IMR-90 (cell line): ENCODE results near the gene RPS8. TPM values are rescaled to one million over a fixed set of nuclear protein-coding genes. Genes with fewer than 3 reads are reported as not detected.

ENCODE experiments used
- ATAC-seq: fragments of 200-7000 bp; cut with Tn5 transposase; 2 replicates; pipeline ENCODE4 v1.9.1; 2020; ENCODE audit warnings: low read depth, mild to moderate bottlenecking, moderate library complexity
- BruUV-seq: library from RNA; stranded (reverse); fragments of 400-500 nt; replicated peaks from 2 replicates; lab custom pipeline; 2021; lab: Mats Ljungman, UMichigan
- CTCF ChIA-PET: fragments of 300-600 bp; formaldehyde crosslinking; extraction: SDS; loops from one replicate; lab custom pipeline; 2021; ENCODE audit warnings: antibody characterized with exemption; lab: Yijun Ruan, JAX
- POLR2A ChIA-PET: fragments of 300-600 bp; sonication (Branson Sonifier 250); formaldehyde crosslinking; loops from one replicate; lab custom pipeline; 2022; ENCODE audit warnings: antibody characterized with exemption; ENCODE audit not compliant: unreplicated experiment; lab: Charles Lee
- DNase-seq: peaks from one replicate; pipeline ENCODE4 v3.0.0; 2013
- H2AFZ ChIP-seq: replicated peaks from 2 replicates; pipeline ENCODE3; 2013; ENCODE audit warnings: low read length, mild to moderate bottlenecking; ENCODE audit not compliant: poor library complexity
- H2AK5ac ChIP-seq: 2 replicates; pipeline ENCODE4 v1.6.1; 2013; ENCODE audit warnings: low read depth, low read length, inconsistent platforms
- H2AK9ac ChIP-seq: replicated peaks from 2 replicates; pipeline ENCODE3; 2013; ENCODE audit warnings: mild to moderate bottlenecking, low read depth, low read length, moderate library complexity; ENCODE audit not compliant: poor library complexity
- H2BK120ac ChIP-seq: 2 replicates; pipeline ENCODE4 v1.6.1; 2013; ENCODE audit warnings: low read depth, low read length, inconsistent platforms
- H2BK15ac ChIP-seq: 3 replicates; pipeline ENCODE4 v1.6.1; 2013; ENCODE audit warnings: low read depth, low read length, inconsistent platforms
- H2BK20ac ChIP-seq: 2 replicates; pipeline ENCODE4 v1.6.1; 2013; ENCODE audit warnings: low read depth, mild to moderate bottlenecking, inconsistent platforms, low read length, moderate library complexity
- H2BK5ac ChIP-seq: 2 replicates; pipeline ENCODE4 v1.6.1; 2013; ENCODE audit warnings: mild to moderate bottlenecking, low read depth, low read length, inconsistent platforms; ENCODE audit not compliant: poor library complexity, severe bottlenecking
- H3K14ac ChIP-seq: replicated peaks from 2 replicates; pipeline ENCODE4 v1.6.1; 2013; ENCODE audit warnings: low read depth, low read length, inconsistent platforms
- H3K18ac ChIP-seq: 2 replicates; pipeline ENCODE4 v1.6.1; 2013; ENCODE audit warnings: low read depth, low read length, control low read depth
- H3K23ac ChIP-seq: 2 replicates; pipeline ENCODE4 v1.6.1; 2013; ENCODE audit warnings: low read depth, low read length, inconsistent platforms
- H3K27ac ChIP-seq: 2 replicates; pipeline ENCODE4 v1.5.1; 2013; ENCODE audit warnings: mild to moderate bottlenecking, control low read depth, low read length; ENCODE audit not compliant: insufficient read depth
- H3K27me3 ChIP-seq: 2 replicates; pipeline ENCODE4 v1.6.1; 2013; ENCODE audit warnings: low read length; ENCODE audit not compliant: control insufficient read depth, insufficient read depth
- H3K36me3 ChIP-seq: 2 replicates; pipeline ENCODE4 v1.6.1; 2013; ENCODE audit warnings: low read length, mixed read lengths; ENCODE audit not compliant: control insufficient read depth, insufficient read depth
- H3K4ac ChIP-seq: 2 replicates; pipeline ENCODE4 v1.6.1; 2013; ENCODE audit warnings: low read depth, low read length, inconsistent platforms
- H3K4me1 ChIP-seq: 2 replicates; pipeline ENCODE4 v1.6.1; 2013; ENCODE audit warnings: low read length, mixed read lengths; ENCODE audit not compliant: control insufficient read depth, insufficient read depth
- H3K4me2 ChIP-seq: 2 replicates; pipeline ENCODE4 v1.6.1; 2013; ENCODE audit warnings: low read depth, mild to moderate bottlenecking, control low read depth, low read length, moderate library complexity
- H3K4me3 ChIP-seq: 2 replicates; pipeline ENCODE4 v1.5.1; 2013; ENCODE audit warnings: low read depth, mild to moderate bottlenecking, control low read depth, low read length, moderate library complexity; ENCODE audit not compliant: insufficient read depth
- H3K56ac ChIP-seq: 2 replicates; pipeline ENCODE4 v1.6.1; 2013; ENCODE audit warnings: low read length, inconsistent platforms; ENCODE audit not compliant: insufficient read depth; ENCODE audit errors: extremely low read depth
- H3K79me1 ChIP-seq, 2 experiments: 2 replicates each; pipeline ENCODE4 v1.6.1; 2013; ENCODE audit warnings: low read length in 2 of 2, inconsistent platforms in 1 of 2, low read depth in 1 of 2
- H3K9ac ChIP-seq: 2 replicates; pipeline ENCODE4 v1.6.1; 2013; ENCODE audit warnings: low read depth, low read length, control low read depth
- H3K9me1 ChIP-seq: 2 replicates; pipeline ENCODE4 v1.6.1; 2013; ENCODE audit warnings: low read length, inconsistent platforms; ENCODE audit not compliant: insufficient read depth
- H3K9me3 ChIP-seq: 2 replicates; pipeline ENCODE4 v1.6.1; 2013; ENCODE audit warnings: low read length; ENCODE audit not compliant: control insufficient read depth, insufficient read depth
- H4K20me1 ChIP-seq: 2 replicates; pipeline ENCODE4 v1.6.1; 2013; ENCODE audit warnings: low read length, inconsistent platforms; ENCODE audit not compliant: insufficient read depth
- H4K5ac ChIP-seq: 2 replicates; pipeline ENCODE4 v1.6.1; 2013; ENCODE audit warnings: mild to moderate bottlenecking, low read depth, low read length, control low read depth
- H4K8ac ChIP-seq, 2 experiments: 2 replicates each; pipeline ENCODE4 v1.6.1; 2013; ENCODE audit warnings: low read depth in 2 of 2, low read length in 2 of 2, control low read depth in 1 of 2, inconsistent platforms in 1 of 2
- H4K91ac ChIP-seq: 2 replicates; pipeline ENCODE4 v1.6.1; 2013; ENCODE audit warnings: low read depth, low read length, inconsistent platforms; ENCODE audit not compliant: insufficient read depth
- BHLHE40 ChIP-seq: fragments of 150-350 bp; IDR thresholded peaks from 2 replicates; pipeline ENCODE4 v1.6.1; 2016; ENCODE audit warnings: mild to moderate bottlenecking, low read depth, low read length
- CEBPB ChIP-seq: IDR thresholded peaks from 2 replicates; pipeline ENCODE4 v1.6.1; 2012; ENCODE audit warnings: low read depth, low read length, improper control_type of control experiment
- CHD1 ChIP-seq: IDR thresholded peaks from 2 replicates; pipeline ENCODE4 v1.6.1; 2012; ENCODE audit warnings: low read depth, low read length, improper control_type of control experiment
- CTCF ChIP-seq: conservative IDR thresholded peaks from 2 replicates; pipeline ENCODE4 v1.5.1; 2012; ENCODE audit warnings: mild to moderate bottlenecking, low read depth, low read length, improper control_type of control experiment
- FOS ChIP-seq: fragments of 150-350 bp; IDR thresholded peaks from 2 replicates; pipeline ENCODE4 v1.6.1; 2016; ENCODE audit warnings: low read depth, low read length
- MAFK ChIP-seq: IDR thresholded peaks from 2 replicates; pipeline ENCODE4 v1.6.1; 2012; ENCODE audit warnings: low read depth, low read length, improper control_type of control experiment
- MAZ ChIP-seq: IDR thresholded peaks from 2 replicates; pipeline ENCODE4 v1.6.1; 2012; ENCODE audit warnings: low read depth, mild to moderate bottlenecking, low read length, improper control_type of control experiment, moderate library complexity, borderline replicate concordance
- MXI1 ChIP-seq: IDR thresholded peaks from 2 replicates; pipeline ENCODE4 v1.6.1; 2012; ENCODE audit warnings: low read depth, mild to moderate bottlenecking, low read length, moderate library complexity, borderline replicate concordance
- RFX5 ChIP-seq: IDR thresholded peaks from 2 replicates; pipeline ENCODE4 v1.8.0; 2012; ENCODE audit warnings: low read depth, mild to moderate bottlenecking, low read length, moderate library complexity
- SMC3 ChIP-seq: fragments of 150-350 bp; IDR thresholded peaks from 2 replicates; pipeline ENCODE4 v1.6.1; 2016; ENCODE audit warnings: low read depth, mild to moderate bottlenecking, antibody characterized with exemption, low read length, moderate library complexity
- WGBS, 2 experiments: methylation state at CpG; one replicate each; pipeline versions ENCODE4 v1.1.5 to v1.1.7; 2013; ENCODE audit warnings: missing lambda C conversion rate in 2 of 2; ENCODE audit not compliant: insufficient read length in 1 of 2; ENCODE audit errors: extremely low coverage in 2 of 2; 5-methylcytosine and 5-hydroxymethylcytosine counted together
- dilution Hi-C: fragments of 300-500 bp; cut with HindIII; formaldehyde crosslinking; loops from one replicate; pipeline ENCODE4 v1.14.3; 2018; ENCODE audit warnings: low sequenced_read_pairs; ENCODE audit not compliant: unreplicated experiment
- in situ Hi-C: fragments of 300-500 bp; cut with MboI; formaldehyde crosslinking; loops from 3 replicates; pipeline ENCODE4 v1.14.3; 2019; ENCODE audit warnings: low sequenced_read_pairs, inconsistent platforms, mixed read lengths
- intact Hi-C: fragments of 100-400 bp; cut with micrococcal nuclease; formaldehyde crosslinking; loops from 2 replicates; pipeline ENCODE4 v1.10.0; 2022
- polyA plus RNA-seq, 3 experiments: library from polyadenylated mRNA; depleted of rRNA; stranded (reverse); fragments of >200 nt; gene quantifications; 2 replicates each; pipeline ENCODE4 v1.2.3, GENCODE V29; 2012; ENCODE audit warnings: low replicate concordance in 1 of 3
- total RNA-seq: library from RNA; depleted of rRNA; stranded (reverse); fragments of >200 nt; gene quantifications from 2 replicates; pipeline ENCODE4 v1.2.3, GENCODE V29; 2012
- TF ChIP-seq, protein P1 (sequence below): fragments of 150-350 bp; IDR thresholded peaks from 2 replicates; pipeline ENCODE4 v1.6.1; 2017; ENCODE audit warnings: mild to moderate bottlenecking, antibody characterized with exemption, low read length, low read depth
- TF ChIP-seq, protein P2 (sequence below): fragments of 150-350 bp; IDR thresholded peaks from 2 replicates; pipeline ENCODE4 v1.6.1; 2016; ENCODE audit warnings: low read depth, mild to moderate bottlenecking, low read length, moderate library complexity, borderline replicate concordance

Gene RPS8
- total and polyA plus RNA-seq, 2 of the 4 experiments (the other 2 are of a cell fraction) = 2,171 to 2,255 TPM

GRCh38 chr1:44820328-44821239 lies 45.2 kb downstream of the RPS8 start:
- Histone ChIP-seq H3K4me3 (peak overlapping the region; percentile 23), H3K79me1 (no peaks in the 10 kb centered on the region; a peak in 1 of 4 replicates), H3K27ac (peak overlapping the region; percentile 99), H3K27me3 (no peaks in the 10 kb centered on the region), H4K91ac (peak overlapping the region; percentile 100), H2AFZ (peak overlapping the region; percentile 94), H3K9me1 (peaks cover 3% of the 10 kb centered on the region; the same call in 1 of the 2 replicates), H3K18ac (no peak overlapping the region; the same call in 1 of the 2 replicates), H3K23ac (peak overlapping the region; percentile 46), H3K56ac (peak overlapping the region; percentile 100; the same call in 1 of the 2 replicates), H2BK15ac (peak overlapping the region; percentile 33; the same call in 1 of the 3 replicates), H3K36me3 (no peaks in the 10 kb centered on the region), H3K14ac (peak overlapping the region; percentile 49), H2AK9ac (peak overlapping the region; percentile 79), H2BK20ac (peak overlapping the region; percentile 96; the same call in 1 of the 2 replicates), H4K8ac (peak overlapping the region; percentile 83 to 96; a peak in 3 of 4 replicates), H3K4ac (peak overlapping the region; percentile 96), H3K4me2 (peak overlapping the region; percentile 70), H2BK5ac (peak overlapping the region; percentile 99), H4K5ac (peak overlapping the region; percentile 38), H2AK5ac (peak overlapping the region; percentile 87), H2BK120ac (peak overlapping the region; percentile 96), H3K4me1 (peaks cover 1% of the 10 kb centered on the region; the same call in 1 of the 2 replicates), H3K9ac (peak overlapping the region; percentile 96), H4K20me1 (peaks cover 8% of the 10 kb centered on the region; the same call in 1 of the 2 replicates), H3K9me3 (no peaks in the 10 kb centered on the region)
- dilution Hi-C loops (no loop called here), intact Hi-C loops (no loop called here), in situ Hi-C loops (no loop called here)
- DNase-seq = no peak
- ChIA-PET POLR2A (no interaction called here), CTCF (interaction anchor here (0.6 kb wide), 1 partner anchor 180 kb away, joined by 3 read pairs; no protein-coding TSS in a partner anchor)
- ATAC-seq = no peak; the same call in 1 of the 2 replicates
- BruUV-seq = no TSS peak
- 50% methylated on average over 2 of the region's 25 CpGs; no CpG with 5 or more reads in 1 of the 2 experiments for WGBS, 2 experiments
- TF ChIP-seq SMC3 (no peak), MXI1 (no peak), CEBPB (no peak), CHD1 (no peak), MAFK (no peak), MAZ (no peak), CTCF (no peak), FOS (no peak), RFX5 (no peak), BHLHE40 (no peak)
- TF ChIP-seq, protein P1, sequence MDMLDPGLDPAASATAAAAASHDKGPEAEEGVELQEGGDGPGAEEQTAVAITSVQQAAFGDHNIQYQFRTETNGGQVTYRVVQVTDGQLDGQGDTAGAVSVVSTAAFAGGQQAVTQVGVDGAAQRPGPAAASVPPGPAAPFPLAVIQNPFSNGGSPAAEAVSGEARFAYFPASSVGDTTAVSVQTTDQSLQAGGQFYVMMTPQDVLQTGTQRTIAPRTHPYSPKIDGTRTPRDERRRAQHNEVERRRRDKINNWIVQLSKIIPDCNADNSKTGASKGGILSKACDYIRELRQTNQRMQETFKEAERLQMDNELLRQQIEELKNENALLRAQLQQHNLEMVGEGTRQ = no peak
- TF ChIP-seq, protein P2, sequence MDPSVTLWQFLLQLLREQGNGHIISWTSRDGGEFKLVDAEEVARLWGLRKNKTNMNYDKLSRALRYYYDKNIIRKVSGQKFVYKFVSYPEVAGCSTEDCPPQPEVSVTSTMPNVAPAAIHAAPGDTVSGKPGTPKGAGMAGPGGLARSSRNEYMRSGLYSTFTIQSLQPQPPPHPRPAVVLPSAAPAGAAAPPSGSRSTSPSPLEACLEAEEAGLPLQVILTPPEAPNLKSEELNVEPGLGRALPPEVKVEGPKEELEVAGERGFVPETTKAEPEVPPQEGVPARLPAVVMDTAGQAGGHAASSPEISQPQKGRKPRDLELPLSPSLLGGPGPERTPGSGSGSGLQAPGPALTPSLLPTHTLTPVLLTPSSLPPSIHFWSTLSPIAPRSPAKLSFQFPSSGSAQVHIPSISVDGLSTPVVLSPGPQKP = no peak
